ENCODE data around the gene KDM4F.

Gene KDM4F

DNA sequence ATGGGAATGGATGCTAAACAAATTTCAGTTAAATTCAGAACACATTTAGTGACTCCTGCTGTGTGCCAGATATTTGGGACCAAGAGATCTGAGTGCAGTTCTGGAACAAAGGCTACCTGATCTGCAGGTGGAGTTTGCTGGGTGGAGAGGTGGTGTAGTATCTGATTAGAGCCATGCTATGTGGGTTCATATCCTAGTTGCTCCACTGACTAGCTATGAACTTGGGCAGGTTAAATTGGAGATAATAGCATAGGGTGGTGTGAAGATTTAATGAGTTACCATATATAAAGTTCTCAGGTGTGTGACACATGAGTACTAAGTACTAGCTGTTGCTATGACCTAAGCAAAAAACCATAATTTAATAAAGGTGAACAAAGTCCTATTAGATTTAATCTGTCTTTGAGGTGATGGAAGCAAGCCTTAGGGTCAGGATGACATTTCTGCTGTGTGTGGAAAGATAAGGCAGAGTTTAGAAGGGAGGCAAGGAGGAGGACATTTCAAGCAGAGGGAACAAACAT is 42.5 kb downstream of the KDM4F start:
- DNase-seq (ENCODE audit: low spot score): no peak

DNA sequence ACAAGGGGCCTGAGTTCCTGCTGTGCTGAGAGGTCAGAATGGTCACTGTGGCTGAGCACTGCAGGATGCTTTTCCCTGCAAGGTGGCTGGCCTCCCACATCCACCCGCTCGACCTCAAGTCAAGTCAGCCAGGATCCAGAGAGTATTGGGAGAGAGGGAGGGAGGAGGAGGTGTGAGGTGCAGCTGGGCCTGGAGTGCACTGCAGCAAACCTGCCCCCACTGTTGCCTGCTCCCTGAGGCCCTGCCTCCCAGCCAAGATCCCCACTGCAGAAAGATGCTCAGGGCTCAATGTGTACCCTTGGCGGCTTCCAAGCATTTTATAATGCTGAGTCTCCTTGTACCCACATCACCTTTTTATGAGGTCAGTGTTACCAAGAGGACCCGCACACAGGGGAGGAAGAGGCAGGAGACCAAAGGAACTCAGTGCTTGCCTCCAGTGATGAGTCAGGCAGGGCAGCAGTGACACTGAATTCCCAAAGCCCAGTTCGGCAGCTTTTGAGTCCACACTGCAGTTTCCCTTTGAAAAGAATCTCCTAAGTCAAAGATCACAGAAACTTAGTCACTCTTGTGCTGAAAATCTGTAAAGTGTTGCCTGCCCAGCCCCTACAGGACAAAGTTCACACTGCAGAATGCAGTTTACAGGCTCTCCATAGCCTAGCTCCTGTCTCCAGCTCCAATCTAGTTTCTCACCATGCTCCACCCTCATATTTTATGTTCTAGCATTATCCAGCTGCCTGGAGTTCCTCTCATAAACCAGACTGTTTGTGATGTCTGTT is 43.5 kb downstream of the KDM4F start:
- DNase-seq (ENCODE audit: low spot score): peak; percentile 72

DNA sequence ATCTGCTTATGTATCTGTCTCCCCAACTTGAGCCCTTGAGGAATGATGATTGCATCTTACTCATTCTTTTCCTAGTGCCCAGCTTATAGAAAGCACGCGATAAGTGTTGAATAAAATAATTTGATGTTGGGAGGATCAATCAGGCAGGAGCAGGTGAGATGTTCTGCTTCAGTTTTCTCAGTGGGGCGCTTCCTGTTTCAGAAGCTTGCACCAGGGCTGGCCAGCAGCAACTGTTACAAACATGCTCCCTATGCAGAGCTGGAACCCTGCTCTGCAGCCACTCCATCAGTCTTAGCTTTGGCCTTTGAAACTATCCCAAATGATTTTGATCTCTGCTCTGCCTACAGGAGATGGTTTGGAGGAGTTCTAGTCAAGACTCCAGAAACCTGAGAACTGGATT is 44.3 kb downstream of the KDM4F start:
- DNase-seq (ENCODE audit: low spot score): peak; percentile 53

DNA sequence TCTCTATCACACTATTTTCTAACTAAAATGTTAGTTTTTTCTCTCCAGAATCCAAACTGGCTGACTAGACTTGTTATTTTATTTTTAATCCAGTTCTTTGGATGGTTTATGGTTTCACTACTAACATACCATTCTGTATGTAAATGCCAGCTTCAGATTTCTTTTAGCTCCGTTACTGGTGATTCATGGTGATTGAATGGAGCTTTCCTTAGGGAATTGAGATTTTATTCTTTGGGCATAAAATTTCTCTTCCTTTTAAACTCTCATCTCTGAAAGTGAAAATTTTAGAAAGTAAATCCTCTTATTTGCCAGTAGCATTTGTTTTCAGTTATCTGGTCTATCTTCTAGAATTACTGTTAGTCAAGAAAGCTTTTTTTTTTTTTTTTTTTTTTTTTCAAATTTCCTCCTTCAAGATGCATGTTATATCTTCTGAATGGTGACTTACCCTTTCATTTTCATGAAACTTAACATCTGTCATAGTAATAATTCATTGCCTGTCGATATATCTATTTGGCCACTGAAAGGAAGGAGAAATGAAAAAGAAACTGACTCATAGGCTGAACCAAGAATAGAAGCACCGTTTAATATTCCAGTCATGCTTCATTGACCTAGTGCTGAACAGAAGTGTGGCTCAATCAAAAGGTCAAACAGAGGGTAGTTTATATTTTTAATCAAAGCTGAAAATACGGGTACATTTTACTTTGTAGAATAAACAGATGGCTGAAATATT is 46.8 kb downstream of the KDM4F start:
- DNase-seq (ENCODE audit: low spot score): peak; percentile 81

DNA sequence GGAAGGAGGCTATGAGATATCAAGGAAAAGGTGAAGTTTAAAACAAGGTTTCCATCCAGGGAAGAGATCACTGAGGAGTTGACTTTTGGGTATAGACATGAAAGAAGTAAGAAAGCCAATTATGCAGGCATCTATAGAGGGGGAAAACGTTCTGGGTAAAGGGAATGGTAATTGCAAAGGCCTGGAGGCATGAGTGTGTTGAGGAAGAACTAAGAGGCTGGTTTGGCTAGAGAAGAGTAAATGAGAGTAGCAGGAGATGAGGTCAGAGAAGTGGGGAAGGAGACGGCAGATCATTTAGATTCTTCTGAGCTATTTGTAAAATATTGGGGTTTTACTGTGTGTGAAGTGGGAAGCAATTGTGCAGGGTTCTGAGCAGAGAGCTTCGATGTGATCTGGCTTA is 48.0 kb downstream of the KDM4F start:
- no peak for DNase-seq (ENCODE audit: low spot score)

DNA sequence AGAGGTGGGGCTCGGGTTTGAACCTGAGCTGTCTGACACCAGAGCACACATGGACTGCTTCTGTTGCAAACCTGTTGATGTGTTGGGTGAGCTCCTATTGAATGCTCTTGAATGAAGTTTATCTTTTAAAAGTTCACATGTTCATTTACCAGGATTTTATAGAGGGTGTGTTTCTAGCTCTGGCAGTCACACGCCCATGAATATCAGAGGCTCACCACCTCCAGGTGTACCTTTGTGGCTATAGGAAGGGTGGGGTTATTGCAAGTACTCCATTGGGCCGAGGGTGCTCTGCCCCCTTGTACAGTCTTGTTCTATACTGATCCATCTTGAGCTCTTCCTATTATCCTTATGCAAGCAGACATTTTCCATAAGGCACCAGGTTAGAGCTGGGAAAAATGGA is 49.6 kb downstream of the KDM4F start:
- DNase-seq (ENCODE audit: low spot score): no peak

DNA sequence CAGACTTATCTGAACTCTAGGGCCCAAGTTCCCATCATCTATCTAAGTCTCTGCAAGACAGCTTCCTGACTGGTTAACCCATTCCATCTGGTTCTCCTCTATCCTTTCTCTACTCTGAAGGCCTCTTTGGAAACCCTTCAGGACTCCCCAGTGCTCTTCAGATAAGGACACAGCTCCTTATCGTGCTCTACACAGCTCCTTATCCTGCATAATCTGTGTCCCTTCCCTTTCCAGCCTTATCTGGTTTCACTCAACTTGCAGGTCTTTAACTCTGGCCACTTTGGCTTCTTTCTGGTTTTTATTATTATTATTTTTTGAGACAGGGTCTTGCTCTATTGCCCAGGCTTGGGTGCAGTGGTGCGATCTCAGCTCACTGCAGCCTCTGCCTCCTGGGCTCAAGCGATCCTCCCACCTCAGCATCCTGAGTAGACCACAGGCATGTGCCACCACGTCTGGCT is 51.0 kb downstream of the KDM4F start:
- no peak for DNase-seq (ENCODE audit: low spot score)
